SK-N-SH (cell line): ENCODE results near the gene L3MBTL2. TPM values are rescaled to one million over a fixed set of nuclear protein-coding genes. Genes with fewer than 3 reads are reported as not detected.

Experiments
- CTCF ChIA-PET: fragments of 300-600, 350-600 bp; formaldehyde crosslinking; extraction: SDS; loops from one replicate; lab custom pipeline; 2021; lab: Yijun Ruan, JAX
- POLR2A ChIA-PET: fragments of 350-600 bp; sonication (Branson Sonifier 250); formaldehyde crosslinking; extraction: SDS; loops from one replicate; lab custom pipeline; 2020; ENCODE audit warnings: antibody characterized with exemption, inconsistent platforms; lab: Yijun Ruan, JAX
- DNase-seq: peaks from one replicate; pipeline ENCODE4 v3.0.0; 2012
- H2AFZ ChIP-seq: fragments of 200-600 bp; sonication (generic); 2 replicates; pipeline ENCODE4 v1.8.1; 2016; ENCODE audit warnings: antibody characterized with exemption, mild to moderate bottlenecking, low read depth
- H3F3A ChIP-seq: fragments of 200-600 bp; sonication (generic); replicated peaks from 2 replicates; pipeline ENCODE3; 2016; ENCODE audit warnings: antibody characterized with exemption, mild to moderate bottlenecking; ENCODE audit not compliant: insufficient read depth
- H3K27ac ChIP-seq, 2 experiments: fragments of 200-500 bp in 1 of 2; fragments of 200-600 bp in 1 of 2; sonication (Bioruptor generic) in 1 of 2; sonication (generic), shearing (Covaris generic) in 1 of 2; 2 replicates each; pipeline versions ENCODE4 v1.5.1 to v1.6.1; 2014 to 2016; ENCODE audit warnings: low read depth in 2 of 2, inconsistent platforms in 1 of 2, low read length in 1 of 2, mild to moderate bottlenecking in 1 of 2, mixed read lengths in 1 of 2
- H3K27me3 ChIP-seq: fragments of 200-600 bp; sonication (generic), shearing (Covaris generic); 2 replicates; pipeline ENCODE4 v1.6.1; 2016; ENCODE audit warnings: mixed run types; ENCODE audit not compliant: insufficient read depth
- H3K36me3 ChIP-seq, 2 experiments: fragments of 200-500 bp in 1 of 2; fragments of 200-600 bp in 1 of 2; sonication (Bioruptor generic) in 1 of 2; sonication (generic) in 1 of 2; replicated peaks in 1 of 2; 2 replicates each; pipeline versions ENCODE3 to v1.5.1; 2014 to 2016; ENCODE audit warnings: low read length in 1 of 2, mild to moderate bottlenecking in 1 of 2; ENCODE audit not compliant: insufficient read depth in 2 of 2, control insufficient read depth in 1 of 2
- H3K4me1 ChIP-seq, 2 experiments: fragments of 200-500 bp in 1 of 2; fragments of 200-600 bp in 1 of 2; sonication (Bioruptor generic) in 1 of 2; sonication (generic), shearing (Covaris generic) in 1 of 2; 2 replicates each; pipeline versions ENCODE4 v1.5.1 to v1.6.1; 2014 to 2016; ENCODE audit warnings: low read depth in 1 of 2, low read length in 1 of 2, mixed run types in 1 of 2; ENCODE audit not compliant: insufficient read depth in 2 of 2, control insufficient read depth in 1 of 2
- H3K4me2 ChIP-seq: fragments of 200-600 bp; sonication (generic), shearing (Covaris generic); 2 replicates; pipeline ENCODE4 v1.6.1; 2017; ENCODE audit warnings: mixed run types
- H3K4me3 ChIP-seq, 2 experiments: fragments of 200-500 bp in 1 of 2; fragments of 200-600 bp in 1 of 2; sonication (Bioruptor generic) in 1 of 2; sonication (generic), shearing (Covaris generic) in 1 of 2; 2 replicates each; pipeline versions ENCODE4 v1.5.1 to v1.8.1; 2014 to 2016; ENCODE audit warnings: low read depth in 2 of 2, inconsistent platforms in 1 of 2, low read length in 1 of 2, mild to moderate bottlenecking in 1 of 2, mixed read lengths in 1 of 2, moderate library complexity in 1 of 2
- H3K79me2 ChIP-seq: fragments of 200-600 bp; sonication (generic); 2 replicates; pipeline ENCODE4 v1.8.1; 2017; ENCODE audit warnings: mild to moderate bottlenecking; ENCODE audit not compliant: insufficient read depth
- H3K9ac ChIP-seq: fragments of 200-600 bp; sonication (generic); 2 replicates; pipeline ENCODE4 v1.6.1; 2017; ENCODE audit warnings: mixed run types
- H3K9me2 ChIP-seq: fragments of 200-600 bp; sonication (generic); 2 replicates; pipeline ENCODE4 v1.6.1; 2017; ENCODE audit warnings: mixed run types
- H3K9me3 ChIP-seq: fragments of 200-600 bp; sonication (generic); 2 replicates; pipeline ENCODE4 v1.6.1; 2017; ENCODE audit warnings: mixed run types, mild to moderate bottlenecking, moderate library complexity
- H4K20me1 ChIP-seq: fragments of 200-600 bp; sonication (generic); 2 replicates; pipeline ENCODE4 v1.6.1; 2017; ENCODE audit warnings: mild to moderate bottlenecking, mixed run types; ENCODE audit not compliant: insufficient read depth
- CHD2 ChIP-seq: fragments of 150-350 bp; IDR thresholded peaks from 2 replicates; pipeline ENCODE4 v1.6.1; 2018; ENCODE audit warnings: low read length; ENCODE audit not compliant: partially characterized antibody
- FOSL2 ChIP-seq: IDR thresholded peaks from 2 replicates; pipeline ENCODE4 v1.4.0; 2012; ENCODE audit warnings: low read depth, mild to moderate bottlenecking, moderate library complexity, borderline replicate concordance
- GABPA ChIP-seq: IDR thresholded peaks from 2 replicates; pipeline ENCODE4 v1.4.0; 2012; ENCODE audit warnings: low read depth, mild to moderate bottlenecking
- JUND ChIP-seq: IDR thresholded peaks from 2 replicates; pipeline ENCODE4 v1.4.0; 2012
- MXI1 ChIP-seq: IDR thresholded peaks from 2 replicates; pipeline ENCODE4 v1.6.1; 2012; ENCODE audit warnings: mild to moderate bottlenecking, low read depth, low read length, improper control_type of control experiment
- NRF1 ChIP-seq: IDR thresholded peaks from 2 replicates; pipeline ENCODE4 v1.6.1; 2012; ENCODE audit warnings: low read depth, mild to moderate bottlenecking, low read length
- REST ChIP-seq: IDR thresholded peaks from 2 replicates; pipeline ENCODE4 v1.6.1; 2012; ENCODE audit warnings: mild to moderate bottlenecking, low read depth, low read length, moderate library complexity
- SMC3 ChIP-seq: IDR thresholded peaks from 2 replicates; pipeline ENCODE4 v1.6.1; 2012; ENCODE audit warnings: low read depth, low read length, improper control_type of control experiment
- TAF1 ChIP-seq: IDR thresholded peaks from 2 replicates; pipeline ENCODE4 v1.6.1; 2012; ENCODE audit warnings: low read depth, mild to moderate bottlenecking, low read length, moderate library complexity, borderline replicate concordance
- TCF12 ChIP-seq: IDR thresholded peaks from 2 replicates; pipeline ENCODE4 v1.4.0; 2012
- TEAD4 ChIP-seq: IDR thresholded peaks from 2 replicates; pipeline ENCODE4 v1.4.0; 2012; ENCODE audit warnings: mild to moderate bottlenecking, borderline replicate concordance; ENCODE audit not compliant: insufficient read depth
- YY1 ChIP-seq: IDR thresholded peaks from 2 replicates; pipeline ENCODE4 v1.4.0; 2012; ENCODE audit warnings: low read depth, mild to moderate bottlenecking
- ZBTB33 ChIP-seq: IDR thresholded peaks from 2 replicates; pipeline ENCODE4 v1.4.0; 2012; ENCODE audit warnings: low read depth, borderline replicate concordance
- WGBS: methylation state at CpG from one replicate; pipeline ENCODE4 v1.1.6; 2017; ENCODE audit warnings: low lambda C conversion rate; 5-methylcytosine and 5-hydroxymethylcytosine counted together
- polyA plus RNA-seq, 3 experiments: library from polyadenylated mRNA; depleted of rRNA; stranded (reverse); fragments of >200 nt; gene quantifications; 2 replicates each; pipeline ENCODE4 v1.2.3, GENCODE V29; 2012

Gene L3MBTL2
- polyA plus RNA-seq, 1 of the 3 experiments (the other 2 are of a cell fraction): 13.3 TPM

GRCh38 chr22:41234815-41235695, 29.9 kb downstream of the L3MBTL2 start:
- TF ChIP-seq JUND (no peak), FOSL2 (no peak), MXI1 (no peak), SMC3 (no peak), GABPA (no peak), CHD2 (no peak), TEAD4 (no peak), ZBTB33 (no peak)
- peaks cover 0 to 2% of the 10 kb centered on the region in 2 experiments; a peak in 1 of 4 replicates for H3K4me1 ChIP-seq
- POLR2A ChIA-PET: no interaction called here
- no peaks in the 10 kb centered on the region for H3F3A ChIP-seq
- H3K9me2 ChIP-seq: no peaks in the 10 kb centered on the region
- no peaks in the 10 kb centered on the region for H4K20me1 ChIP-seq
- CTCF ChIA-PET: no interaction called here
- H2AFZ ChIP-seq: no peak overlapping the region
- no peak overlapping the region for H3K4me2 ChIP-seq
- H3K9me3 ChIP-seq: no peaks in the 10 kb centered on the region
- H3K4me3 ChIP-seq: no peak overlapping the region
- no peak overlapping the region for H3K27ac ChIP-seq
- H3K9ac ChIP-seq: no peak overlapping the region
- H3K27me3 ChIP-seq: no peaks in the 10 kb centered on the region
- H3K36me3 ChIP-seq: no peaks in the 10 kb centered on the region
- WGBS: 62% methylated on average over 4 of the region's 19 CpGs
- no peak for DNase-seq
- no peaks in the 10 kb centered on the region for H3K79me2 ChIP-seq

GRCh38 chr22:41237036-41237706, 32.1 kb downstream of the L3MBTL2 start:
- ChIA-PET CTCF (no interaction called here), POLR2A (interaction anchor here (0.6 kb wide), 1 partner anchor 10 kb away, joined by 3 read pairs; no protein-coding TSS in a partner anchor)
- no peaks in the 10 kb centered on the region for H3K79me2 ChIP-seq
- no peaks in the 10 kb centered on the region for H3K27me3 ChIP-seq
- no peaks in the 10 kb centered on the region for H4K20me1 ChIP-seq
- H3K9me3 ChIP-seq: no peaks in the 10 kb centered on the region
- no peak overlapping the region for H3K27ac ChIP-seq
- WGBS: no CpG with 5 or more reads among the region's 33 CpGs
- no peaks in the 10 kb centered on the region for H3F3A ChIP-seq
- H3K4me2 ChIP-seq: no peak overlapping the region
- H2AFZ ChIP-seq: no peak overlapping the region
- no peaks in the 10 kb centered on the region for H3K9me2 ChIP-seq
- H3K36me3 ChIP-seq: no peaks in the 10 kb centered on the region
- peaks cover 0 to 2% of the 10 kb centered on the region in 2 experiments; a peak in 1 of 4 replicates for H3K4me1 ChIP-seq
- TF ChIP-seq TCF12: no peak
- no peak for TF ChIP-seq YY1
- no peak for TF ChIP-seq TAF1
- no peak for TF ChIP-seq NRF1
- TF ChIP-seq MXI1: no peak
- TF ChIP-seq REST: no peak
- DNase-seq: no peak
- H3K4me3 ChIP-seq: no peak overlapping the region
- H3K9ac ChIP-seq: no peak overlapping the region
